Measurements from ENCODE around the gene ANKRD53.

Gene ANKRD53

DNA sequence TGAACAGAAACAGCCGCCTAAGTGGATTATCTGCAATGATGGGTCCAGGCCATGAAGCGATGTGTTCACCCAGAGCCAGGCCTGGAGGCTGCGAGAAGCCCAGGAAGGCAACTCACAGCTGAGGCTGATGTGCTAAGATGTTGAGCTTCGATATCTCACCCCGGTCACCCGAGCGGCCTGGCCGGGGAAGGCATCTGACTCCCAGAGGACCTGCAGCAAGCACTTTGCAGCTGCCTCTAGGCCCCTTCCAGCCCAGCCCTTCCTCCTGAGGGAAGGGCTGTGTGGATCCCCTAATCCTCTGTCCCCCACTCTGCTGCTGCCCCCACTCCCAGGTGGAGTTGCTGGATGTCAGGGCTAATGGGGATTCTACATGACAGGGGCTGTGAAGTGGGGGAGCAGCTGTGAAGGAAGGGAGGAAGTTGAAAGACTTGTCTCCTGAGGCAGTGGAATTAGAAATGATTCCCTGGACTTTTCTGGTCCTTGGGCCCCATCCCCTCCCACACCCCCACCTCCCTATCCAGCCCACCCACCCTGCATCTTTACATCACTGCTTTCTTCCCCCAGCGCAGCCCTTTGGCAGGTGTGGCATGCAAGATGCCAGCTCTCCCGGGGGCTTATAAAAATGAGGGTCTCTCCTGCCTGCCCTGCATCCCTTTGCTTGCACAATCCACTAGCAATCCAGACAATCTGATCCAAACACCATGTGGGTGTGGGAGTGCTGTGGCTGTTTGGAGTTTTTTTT is 38.4 kb upstream of the ANKRD53 start:
- no peak for TF ChIP-seq CSDC2 (CRISPR knock-in tag; IDR thresholded peaks at IDR 0.05)
- no peak for TF ChIP-seq ZFP3 (CRISPR knock-in tag; IDR thresholded peaks at IDR 0.05)
- TF ChIP-seq, protein P1, sequence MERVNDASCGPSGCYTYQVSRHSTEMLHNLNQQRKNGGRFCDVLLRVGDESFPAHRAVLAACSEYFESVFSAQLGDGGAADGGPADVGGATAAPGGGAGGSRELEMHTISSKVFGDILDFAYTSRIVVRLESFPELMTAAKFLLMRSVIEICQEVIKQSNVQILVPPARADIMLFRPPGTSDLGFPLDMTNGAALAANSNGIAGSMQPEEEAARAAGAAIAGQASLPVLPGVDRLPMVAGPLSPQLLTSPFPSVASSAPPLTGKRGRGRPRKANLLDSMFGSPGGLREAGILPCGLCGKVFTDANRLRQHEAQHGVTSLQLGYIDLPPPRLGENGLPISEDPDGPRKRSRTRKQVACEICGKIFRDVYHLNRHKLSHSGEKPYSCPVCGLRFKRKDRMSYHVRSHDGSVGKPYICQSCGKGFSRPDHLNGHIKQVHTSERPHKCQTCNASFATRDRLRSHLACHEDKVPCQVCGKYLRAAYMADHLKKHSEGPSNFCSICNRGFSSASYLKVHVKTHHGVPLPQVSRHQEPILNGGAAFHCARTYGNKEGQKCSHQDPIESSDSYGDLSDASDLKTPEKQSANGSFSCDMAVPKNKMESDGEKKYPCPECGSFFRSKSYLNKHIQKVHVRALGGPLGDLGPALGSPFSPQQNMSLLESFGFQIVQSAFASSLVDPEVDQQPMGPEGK (CRISPR knock-in tag; IDR thresholded peaks at IDR 0.05; ENCODE audit: borderline replicate concordance): no peak
- no peak for TF ChIP-seq ZFP30 (CRISPR knock-in tag; IDR thresholded peaks at IDR 0.05)
- no peak for TF ChIP-seq OSR1 (CRISPR knock-in tag; IDR thresholded peaks at IDR 0.05)
- TF ChIP-seq, protein P2, sequence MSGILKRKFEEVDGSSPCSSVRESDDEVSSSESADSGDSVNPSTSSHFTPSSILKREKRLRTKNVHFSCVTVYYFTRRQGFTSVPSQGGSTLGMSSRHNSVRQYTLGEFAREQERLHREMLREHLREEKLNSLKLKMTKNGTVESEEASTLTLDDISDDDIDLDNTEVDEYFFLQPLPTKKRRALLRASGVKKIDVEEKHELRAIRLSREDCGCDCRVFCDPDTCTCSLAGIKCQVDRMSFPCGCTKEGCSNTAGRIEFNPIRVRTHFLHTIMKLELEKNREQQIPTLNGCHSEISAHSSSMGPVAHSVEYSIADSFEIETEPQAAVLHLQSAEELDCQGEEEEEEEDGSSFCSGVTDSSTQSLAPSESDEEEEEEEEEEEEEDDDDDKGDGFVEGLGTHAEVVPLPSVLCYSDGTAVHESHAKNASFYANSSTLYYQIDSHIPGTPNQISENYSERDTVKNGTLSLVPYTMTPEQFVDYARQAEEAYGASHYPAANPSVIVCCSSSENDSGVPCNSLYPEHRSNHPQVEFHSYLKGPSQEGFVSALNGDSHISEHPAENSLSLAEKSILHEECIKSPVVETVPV (CRISPR knock-in tag; IDR thresholded peaks at IDR 0.05): no peak
- no peak for ATAC-seq

DNA sequence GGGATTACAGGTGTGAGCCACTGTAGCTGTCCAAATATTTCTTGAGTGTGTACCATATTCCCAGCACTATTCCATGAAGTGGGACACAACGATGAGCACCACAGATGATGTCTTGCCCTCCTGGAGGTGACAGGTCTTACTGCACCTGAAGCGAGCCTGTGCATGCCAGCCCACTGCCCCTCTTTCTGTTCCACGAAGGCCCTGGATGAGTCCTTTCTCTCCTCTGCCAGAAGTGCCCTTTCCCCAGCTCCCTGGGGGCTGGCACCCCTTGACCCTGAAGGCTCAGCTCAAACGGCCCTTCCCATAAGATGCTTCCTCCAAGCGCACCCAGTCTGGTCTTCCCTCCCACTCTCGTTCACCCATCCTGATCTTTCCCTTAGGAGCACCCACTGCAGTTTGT is 37.2 kb upstream of the ANKRD53 start:
- no peak for TF ChIP-seq PPARA (CRISPR knock-in tag; IDR thresholded peaks at IDR 0.05; ENCODE audit: borderline replicate concordance)
- TF ChIP-seq, protein P1 (CRISPR knock-in tag; IDR thresholded peaks at IDR 0.05; ENCODE audit: borderline replicate concordance): no peak
- no peak for TF ChIP-seq SNAI2 (CRISPR knock-in tag; IDR thresholded peaks at IDR 0.05)
- no peak for TF ChIP-seq GLIS3 (CRISPR knock-in tag; IDR thresholded peaks at IDR 0.05)
- TF ChIP-seq, protein P3, sequence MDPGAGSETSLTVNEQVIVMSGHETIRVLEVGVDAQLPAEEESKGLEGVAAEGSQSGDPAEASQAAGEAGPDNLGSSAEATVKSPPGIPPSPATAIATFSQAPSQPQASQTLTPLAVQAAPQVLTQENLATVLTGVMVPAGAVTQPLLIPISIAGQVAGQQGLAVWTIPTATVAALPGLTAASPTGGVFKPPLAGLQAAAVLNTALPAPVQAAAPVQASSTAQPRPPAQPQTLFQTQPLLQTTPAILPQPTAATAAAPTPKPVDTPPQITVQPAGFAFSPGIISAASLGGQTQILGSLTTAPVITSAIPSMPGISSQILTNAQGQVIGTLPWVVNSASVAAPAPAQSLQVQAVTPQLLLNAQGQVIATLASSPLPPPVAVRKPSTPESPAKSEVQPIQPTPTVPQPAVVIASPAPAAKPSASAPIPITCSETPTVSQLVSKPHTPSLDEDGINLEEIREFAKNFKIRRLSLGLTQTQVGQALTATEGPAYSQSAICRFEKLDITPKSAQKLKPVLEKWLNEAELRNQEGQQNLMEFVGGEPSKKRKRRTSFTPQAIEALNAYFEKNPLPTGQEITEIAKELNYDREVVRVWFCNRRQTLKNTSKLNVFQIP (CRISPR knock-in tag; IDR thresholded peaks at IDR 0.05; ENCODE audit: borderline replicate concordance, low read depth): no peak
- no peak for ATAC-seq

DNA sequence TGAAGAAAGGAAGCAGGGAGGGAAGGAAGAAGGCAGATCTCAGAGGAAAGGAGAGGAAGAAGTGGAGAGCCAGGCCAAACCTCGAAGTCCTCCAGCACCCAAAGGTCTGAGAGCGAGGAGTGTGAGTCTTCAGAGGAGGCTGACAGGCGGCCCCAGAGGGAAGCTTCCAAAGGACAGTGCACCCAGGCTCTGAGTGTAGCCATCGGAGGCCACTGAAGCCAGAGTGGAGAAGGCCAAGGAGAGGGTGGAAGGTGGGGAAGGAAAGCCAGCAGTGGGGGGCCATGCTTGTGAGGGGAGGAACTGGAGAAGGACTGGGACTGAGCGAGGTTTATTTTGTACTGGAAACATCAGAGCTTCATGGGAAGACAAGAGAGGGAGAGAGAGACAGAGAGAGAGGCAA is 36.7 kb upstream of the ANKRD53 start:
- ATAC-seq: no peak
- TF ChIP-seq, protein P1 (CRISPR knock-in tag; IDR thresholded peaks at IDR 0.05; ENCODE audit: borderline replicate concordance): no peak
- TF ChIP-seq ESRRG (CRISPR knock-in tag; IDR thresholded peaks at IDR 0.05) (no peak), ZNF70 (CRISPR knock-in tag; IDR thresholded peaks at IDR 0.05) (no peak), ZNF565 (CRISPR knock-in tag; conservative IDR thresholded peaks at IDR 0.05; ENCODE audit: low read depth) (no peak), ZFP30 (CRISPR knock-in tag; IDR thresholded peaks at IDR 0.05) (no peak), SNAI2 (CRISPR knock-in tag; IDR thresholded peaks at IDR 0.05) (no peak), PPARA (CRISPR knock-in tag; IDR thresholded peaks at IDR 0.05; ENCODE audit: borderline replicate concordance) (no peak), BACH2 (CRISPR knock-in tag; IDR thresholded peaks at IDR 0.05; ENCODE audit: borderline replicate concordance) (no peak)

DNA sequence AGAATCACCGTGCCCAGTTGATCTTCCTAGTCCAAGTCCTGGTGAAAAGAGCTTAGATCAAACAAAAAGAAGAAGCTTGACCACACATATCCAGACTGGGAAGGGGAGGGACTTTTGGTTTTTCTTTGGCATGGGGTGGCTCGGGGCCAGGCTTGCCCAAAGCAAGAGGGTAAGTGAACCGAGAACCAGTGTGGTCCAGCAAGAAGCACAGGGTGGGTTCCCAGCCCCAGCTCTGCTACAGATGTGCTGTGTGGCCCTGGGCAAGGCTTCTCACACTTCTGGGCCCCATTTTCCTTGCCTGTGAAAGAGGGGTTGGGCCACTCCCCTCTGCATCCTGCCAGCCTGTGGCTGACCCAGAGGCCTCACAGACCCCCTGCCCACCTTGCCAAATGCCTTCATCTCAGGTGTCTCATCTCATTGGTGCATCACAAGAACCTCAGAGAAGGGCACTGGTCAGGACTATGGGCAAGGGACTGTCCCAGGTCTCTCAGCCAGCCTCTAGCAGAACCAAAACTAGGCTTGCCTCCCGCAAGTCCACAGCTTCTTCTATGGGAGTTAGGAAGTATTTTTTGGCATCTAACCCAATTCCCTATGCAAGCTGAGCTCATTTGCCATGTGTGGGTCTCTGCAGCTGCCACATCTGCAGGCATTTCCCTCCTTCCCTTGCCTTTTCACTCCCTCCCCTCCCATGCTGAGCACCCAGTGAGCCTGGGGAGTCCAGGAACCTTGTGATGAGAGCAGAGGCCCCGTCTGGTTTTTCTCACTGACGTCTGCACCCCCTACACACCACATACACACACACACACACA is 35.8 kb upstream of the ANKRD53 start:
- peak; percentile 32; the same call in 1 of the 2 replicates for TF ChIP-seq TCF4 (CRISPR knock-in tag; IDR thresholded peaks at IDR 0.05; ENCODE audit: borderline replicate concordance)
- TF ChIP-seq OSR1 (CRISPR knock-in tag; IDR thresholded peaks at IDR 0.05): no peak
- no peak for TF ChIP-seq GLIS3 (CRISPR knock-in tag; IDR thresholded peaks at IDR 0.05)
- no peak for TF ChIP-seq ZNF8 (CRISPR knock-in tag; IDR thresholded peaks at IDR 0.05)
- ATAC-seq: no peak; the same call in 2 of the 3 replicates
